Sigmoid colon (tissue), 7 donors: ENCODE data around the gene CATSPERD. TPM values are rescaled to one million over a fixed set of nuclear protein-coding genes. Genes with fewer than 3 reads are reported as not detected.

Experiments used
- DNase-seq: peaks from one replicate; pipeline ENCODE4 v3.0.0-alpha.2; 2019
- H3K27ac ChIP-seq, 4 donors: fragments of 200-600 bp; sonication (generic); one replicate each; pipeline ENCODE4 v1.5.1; 2016 to 2019; ENCODE audit warnings: mild to moderate bottlenecking in 1 of 4
- H3K27me3 ChIP-seq, 3 donors: fragments of 200-600 bp; sonication (generic); one replicate each; pipeline ENCODE4 v1.5.1; 2019; ENCODE audit warnings: mild to moderate bottlenecking in 1 of 3
- H3K36me3 ChIP-seq, 4 donors: fragments of 200-600 bp; sonication (generic); one replicate each; pipeline ENCODE4 v1.5.1; 2016 to 2019
- H3K4me1 ChIP-seq, 4 donors: fragments of 200-600 bp; sonication (generic); one replicate each; pipeline ENCODE4 v1.5.1; 2017 to 2019
- H3K4me3 ChIP-seq, 4 donors: fragments of 200-600 bp; sonication (generic); one replicate each; pipeline ENCODE4 v1.5.1; 2017 to 2019; ENCODE audit warnings: mild to moderate bottlenecking in 2 of 4, moderate library complexity in 1 of 4
- H3K9me3 ChIP-seq, 4 donors: fragments of 200-600 bp in 3 of 4; sonication (generic) in 3 of 4; one replicate each; pipeline versions ENCODE4 v1.5.1 to v1.6.1; 2013 to 2019
- CTCF ChIP-seq, 4 experiments: fragments of 450-650 bp in 3 of 4; fragments of 200-600 bp in 1 of 4; IDR thresholded peaks; one replicate each; pipeline ENCODE4 v1.5.1; 2016 to 2019; ENCODE audit warnings: antibody characterized with exemption in 4 of 4, mild to moderate bottlenecking in 3 of 4, moderate library complexity in 2 of 4
- EP300 ChIP-seq, 4 donors: sonication (generic); formaldehyde crosslinking; IDR thresholded peaks; one replicate each; pipeline ENCODE4 v1.6.1; 2017; ENCODE audit warnings: antibody characterized with exemption in 4 of 4
- POLR2A ChIP-seq, 2 donors: fragments of 450-650 bp; IDR thresholded peaks; one replicate each; pipeline ENCODE4 v1.6.1; 2016; ENCODE audit warnings: antibody characterized with exemption in 2 of 2, mild to moderate bottlenecking in 2 of 2, moderate library complexity in 2 of 2
- POLR2AphosphoS5 ChIP-seq, 4 donors: sonication (generic); formaldehyde crosslinking; IDR thresholded peaks; one replicate each; pipeline ENCODE4 v1.6.1; 2017; ENCODE audit warnings: antibody characterized with exemption in 4 of 4
- WGBS, 2 donors: extraction: QIAGEN DNeasy Blood & Tissue Kit; methylation state at CpG; one replicate each; pipeline ENCODE4 v1.1.7; 2013; 5-methylcytosine and 5-hydroxymethylcytosine counted together
- intact Hi-C: fragments of 100-400 bp; cut with DNase I; formaldehyde crosslinking; loops from one replicate; pipeline ENCODE4 v1.15.1; 2023
- polyA plus RNA-seq, 3 donors: library from polyadenylated mRNA; stranded (reverse); fragments of 200-250 nt; gene quantifications; one replicate each; pipeline ENCODE4 v1.2.3, GENCODE V29; 2013
- total RNA-seq, 4 donors: library from RNA; depleted of rRNA; stranded (reverse); fragments of >200 nt; gene quantifications; one replicate each; pipeline ENCODE4 v1.1.0, GENCODE V29; 2016
- donor health status: healthy with polysubstance abuse.
- donor health status: Bipolar disorder and iron deficiency.
- donor health status: healthy.

CATSPERD gene
- total and polyA plus RNA-seq, 7 donors: not detected

- Histone ChIP-seq H3K36me3 (no peaks in the 10 kb centered on the region), H3K4me1 (no peaks in the 10 kb centered on the region), H3K27me3 (peaks cover 0 to 13% (median 0%) of the 10 kb centered on the region in 3 donors), H3K4me3 (no peak overlapping the region), H3K9me3 (no peaks in the 10 kb centered on the region), H3K27ac (no peak overlapping the region)
- WGBS, 2 donors: 66 to 76% methylated on average over 6 of the region's 6 CpGs
- intact Hi-C loops: no loop called here
- no peak for TF ChIP-seq POLR2A (IDR thresholded peaks at IDR 0.05)
- no peak for TF ChIP-seq POLR2AphosphoS5 (IDR thresholded peaks at IDR 0.05)
- TF ChIP-seq CTCF (IDR thresholded peaks at IDR 0.05): no peak
- TF ChIP-seq EP300 (IDR thresholded peaks at IDR 0.05): no peak
- DNase-seq: no peak
Observed at GRCh38 chr19:5753743-5754142, 33.3 kb downstream of the CATSPERD start.

GRCh38 chr19:5762608-5763217 is 42.3 kb downstream of the CATSPERD start:
- Histone ChIP-seq H3K36me3 (no peaks in the 10 kb centered on the region), H3K4me1 (no peaks in the 10 kb centered on the region), H3K27me3 (peaks cover 0 to 4% (median 0%) of the 10 kb centered on the region in 3 donors), H3K27ac (no peak overlapping the region), H3K4me3 (no peak overlapping the region), H3K9me3 (no peaks in the 10 kb centered on the region)
- intact Hi-C loops: no loop called here
- TF ChIP-seq EP300 (IDR thresholded peaks at IDR 0.05): no peak
- no peak for TF ChIP-seq CTCF (IDR thresholded peaks at IDR 0.05)
- DNase-seq: no peak
- 92 to 93% methylated on average over 5 of the region's 5 CpGs for WGBS, 2 donors

- Histone ChIP-seq H3K27ac (no peak overlapping the region), H3K4me3 (no peak overlapping the region), H3K27me3 (no peaks in the 10 kb centered on the region), H3K4me1 (no peaks in the 10 kb centered on the region), H3K9me3 (no peaks in the 10 kb centered on the region), H3K36me3 (no peaks in the 10 kb centered on the region)
- WGBS, 2 donors: 95% methylated on average over 3 of the region's 3 CpGs
- no peak for DNase-seq
- intact Hi-C loops: no loop called here
- TF ChIP-seq CTCF (IDR thresholded peaks at IDR 0.05) (no peak), EP300 (IDR thresholded peaks at IDR 0.05) (no peak), POLR2A (IDR thresholded peaks at IDR 0.05) (no peak), POLR2AphosphoS5 (IDR thresholded peaks at IDR 0.05) (no peak)
Observed at GRCh38 chr19:5765220-5765619, 44.8 kb downstream of the CATSPERD start.

GRCh38 chr19:5767949-5768348 is 47.5 kb downstream of the CATSPERD start:
- no peak for TF ChIP-seq CTCF (IDR thresholded peaks at IDR 0.05)
- no peak for TF ChIP-seq POLR2AphosphoS5 (IDR thresholded peaks at IDR 0.05)
- TF ChIP-seq POLR2A (IDR thresholded peaks at IDR 0.05): no peak
- TF ChIP-seq EP300 (IDR thresholded peaks at IDR 0.05): no peak
- no peaks in the 10 kb centered on the region for H3K4me1 ChIP-seq
- no peaks in the 10 kb centered on the region for H3K9me3 ChIP-seq
- WGBS, 2 donors: 85 to 93% methylated on average over 10 of the region's 10 CpGs
- no peak for DNase-seq
- no peak overlapping the region for H3K4me3 ChIP-seq
- H3K27ac ChIP-seq: no peak overlapping the region
- H3K36me3 ChIP-seq: no peaks in the 10 kb centered on the region
- no peaks in the 10 kb centered on the region for H3K27me3 ChIP-seq
- intact Hi-C loops: no loop called here

GRCh38 chr19:5772416-5772815 is 52.0 kb downstream of the CATSPERD start:
- Histone ChIP-seq H3K9me3 (no peaks in the 10 kb centered on the region), H3K27ac (no peak overlapping the region), H3K4me3 (no peak overlapping the region), H3K36me3 (no peaks in the 10 kb centered on the region), H3K4me1 (no peaks in the 10 kb centered on the region), H3K27me3 (no peaks in the 10 kb centered on the region)
- whole genome bisulfite sequencing, 2 donors: 71 to 82% methylated on average over 19 of the region's 19 CpGs
- DNase-seq: no peak
- intact Hi-C loops: no loop called here
- TF ChIP-seq CTCF (IDR thresholded peaks at IDR 0.05): no peak
- no peak for TF ChIP-seq EP300 (IDR thresholded peaks at IDR 0.05)
- TF ChIP-seq POLR2A (IDR thresholded peaks at IDR 0.05): no peak
- no peak for TF ChIP-seq POLR2AphosphoS5 (IDR thresholded peaks at IDR 0.05)
